ENCODE measurements around the gene EXOC4. TPM values are rescaled to one million over a fixed set of nuclear protein-coding genes. Genes with fewer than 3 reads are reported as not detected.

Gene EXOC4
- total RNA-seq, 1 donor from 2014 or later, result 96.9 TPM

DNA sequence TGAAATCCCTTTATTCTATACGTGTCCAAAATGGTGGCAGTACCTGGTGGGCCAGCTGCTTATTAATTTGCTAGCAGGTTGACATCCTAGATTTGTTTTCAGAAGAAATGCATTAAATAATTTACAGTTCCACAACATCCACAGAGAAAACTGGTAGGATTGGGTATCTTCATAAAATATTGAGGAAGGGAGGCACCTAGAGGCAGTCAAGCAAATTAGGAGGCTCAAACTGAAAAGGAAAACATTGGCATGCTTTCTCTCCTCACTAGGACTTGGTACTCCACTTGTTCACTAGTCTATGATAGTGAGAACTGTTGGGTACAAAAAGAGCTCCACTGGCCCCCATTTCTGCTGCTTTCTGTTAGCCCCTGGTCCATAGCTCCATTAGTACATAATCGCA, 855.9 kb downstream of the EXOC4 start:
- DNase-seq (ENCODE audit: low read depth in 2 of 2), result no peak

GRCh38 chr7:134113655-134114054, 860.8 kb downstream of the EXOC4 start:
- DNase-seq (ENCODE audit: low read depth in 2 of 2), result no peak

DNA sequence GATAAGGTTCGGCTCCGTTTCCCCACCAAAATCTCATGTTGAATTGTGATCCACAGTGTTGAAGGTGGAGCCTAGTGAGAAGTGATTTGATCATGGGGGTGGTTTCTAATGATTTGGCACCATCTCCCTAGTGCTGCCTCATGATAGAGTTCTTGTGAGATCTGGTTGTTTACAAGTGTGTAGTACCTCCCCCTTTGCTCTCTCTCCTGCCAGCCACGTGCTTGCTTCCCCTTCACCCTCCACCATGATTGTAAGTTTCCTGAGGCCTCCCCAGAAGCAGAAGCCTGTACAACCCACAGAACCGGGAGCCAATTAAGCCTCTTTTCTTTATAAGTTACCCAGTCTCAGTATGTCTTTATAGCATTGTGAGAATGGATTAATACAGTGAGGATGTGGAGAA, 862.1 kb downstream of the EXOC4 start:
- no peak for DNase-seq (ENCODE audit: low read depth in 2 of 2)

Other genes starting within 250 kb of the EXOC4 start
- 47.5 and 60.1 TPM in 2 replicates for gene CHCHD3, start 171.0 kb upstream of the EXOC4 start, total RNA-seq